Stimulated activated CD4-positive, alpha-beta T cell treated with anti-CD3 and anti-CD28 coated beads, Interleukin-4, amount 100 ng/mL, for 1 hour (primary cell): ENCODE results near the gene MFAP2.
"Not testable (repeated sequence)": the region's sequence is repeated elsewhere in the genome, so short reads cannot be mapped to it uniquely, and the experiment has no call there.

Experiments used
- DNase-seq: peaks from one replicate; pipeline ENCODE4 v3.0.0-alpha.2; 2020

MFAP2 gene

GRCh38 chr1:16958475-16958874 is 21.9 kb downstream of the MFAP2 start:
- no peak for DNase-seq

GRCh38 chr1:16957731-16958130 is 22.7 kb downstream of the MFAP2 start:
- no peak for DNase-seq

GRCh38 chr1:16956775-16957174 is 23.6 kb downstream of the MFAP2 start:
- no peak for DNase-seq

DNA sequence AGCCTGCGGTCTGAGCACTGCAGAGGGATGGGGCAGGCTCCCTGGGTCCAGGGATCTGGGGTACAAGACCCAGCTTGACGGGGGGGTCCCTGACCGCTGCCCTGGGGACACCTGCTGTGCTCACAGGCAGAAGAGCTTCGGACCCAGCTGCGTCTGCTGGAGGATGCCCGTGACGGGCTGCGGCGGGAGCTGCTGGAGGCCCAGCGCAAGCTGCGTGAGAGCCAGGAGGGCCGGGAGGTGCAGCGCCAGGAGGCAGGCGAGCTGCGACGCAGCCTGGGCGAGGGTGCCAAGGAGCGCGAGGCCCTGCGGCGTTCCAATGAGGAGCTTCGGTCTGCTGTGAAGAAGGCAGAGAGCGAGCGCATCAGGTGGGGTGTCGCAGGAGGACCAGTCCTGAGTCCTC is 25.2 kb downstream of the MFAP2 start:
- DNase-seq, result no peak

GRCh38 chr1:16954579-16954978 is 25.8 kb downstream of the MFAP2 start:
- no peak for DNase-seq

GRCh38 chr1:16952376-16952775 is 28.0 kb downstream of the MFAP2 start:
- not testable (repeated sequence) for DNase-seq

DNA sequence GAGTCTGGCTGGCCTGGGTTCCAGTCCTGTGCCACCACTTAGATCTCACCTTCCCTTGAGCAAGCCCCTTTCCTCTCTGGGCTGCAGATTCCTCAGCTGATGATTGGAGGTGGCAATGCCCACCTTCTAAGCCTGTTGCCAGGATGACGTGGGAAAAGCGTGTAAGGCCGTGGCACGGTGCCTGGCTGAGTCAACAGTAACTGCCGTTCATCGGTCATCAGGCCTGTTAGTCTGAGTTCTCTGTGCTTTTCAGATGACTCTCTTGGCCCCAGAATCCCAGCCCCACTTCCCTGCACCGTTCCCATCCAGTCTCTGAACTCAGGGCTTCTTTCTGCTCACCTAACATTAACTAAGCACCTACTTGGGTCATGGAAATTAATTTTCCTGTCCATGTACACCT is 31.4 kb downstream of the MFAP2 start:
- not testable (repeated sequence) for DNase-seq

DNA sequence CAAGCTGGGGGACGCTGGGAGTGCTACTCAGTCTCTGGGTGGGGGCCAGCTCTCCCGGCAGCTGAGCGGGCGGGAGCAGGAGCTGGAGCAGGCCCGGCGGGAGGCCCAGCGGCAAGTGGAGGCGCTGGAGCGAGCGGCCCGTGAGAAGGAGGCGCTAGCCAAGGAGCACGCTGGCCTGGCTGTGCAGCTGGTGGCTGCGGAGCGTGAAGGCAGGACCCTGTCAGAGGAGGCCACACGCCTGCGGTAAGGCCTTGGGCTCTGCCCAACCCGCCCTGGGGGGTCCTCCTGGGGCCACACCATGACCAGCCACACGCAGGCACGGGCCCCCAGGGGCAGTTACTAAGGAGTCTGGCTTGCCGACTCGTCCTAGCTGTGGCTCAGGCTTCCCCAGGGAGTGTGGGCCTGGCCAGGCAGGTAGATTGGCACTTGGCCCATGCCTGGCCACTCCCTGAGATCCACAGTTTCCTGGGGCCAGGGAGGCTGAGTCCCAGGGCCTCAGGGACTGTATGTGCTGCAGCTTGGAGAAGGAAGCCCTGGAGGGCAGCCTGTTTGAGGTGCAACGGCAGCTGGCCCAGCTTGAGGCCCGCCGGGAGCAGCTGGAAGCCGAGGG is 32.0 kb downstream of the MFAP2 start:
- DNase-seq, result not testable (repeated sequence)

DNA sequence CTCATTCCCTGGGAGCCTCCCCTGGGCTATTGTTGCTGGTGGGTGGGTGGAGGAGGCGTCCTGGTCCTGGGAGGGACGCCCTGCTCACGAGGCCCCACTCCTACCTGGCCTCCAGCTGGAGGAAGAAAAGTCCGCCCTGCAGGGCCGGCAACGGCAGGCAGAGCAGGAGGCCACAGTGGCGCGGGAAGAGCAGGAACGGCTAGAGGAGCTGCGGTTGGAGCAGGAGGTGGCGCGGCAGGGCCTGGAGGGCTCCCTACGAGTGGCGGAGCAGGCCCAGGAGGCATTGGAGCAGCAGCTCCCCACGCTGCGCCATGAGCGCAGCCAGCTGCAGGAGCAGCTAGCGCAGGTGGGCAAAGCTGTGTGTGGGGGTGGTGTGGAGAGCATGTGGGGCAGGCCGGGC is 33.8 kb downstream of the MFAP2 start:
- DNase-seq, result no peak

- DNase-seq, result not testable (repeated sequence)
Measured at GRCh38 chr1:16946185-16946584, 34.2 kb downstream of the MFAP2 start.

DNA sequence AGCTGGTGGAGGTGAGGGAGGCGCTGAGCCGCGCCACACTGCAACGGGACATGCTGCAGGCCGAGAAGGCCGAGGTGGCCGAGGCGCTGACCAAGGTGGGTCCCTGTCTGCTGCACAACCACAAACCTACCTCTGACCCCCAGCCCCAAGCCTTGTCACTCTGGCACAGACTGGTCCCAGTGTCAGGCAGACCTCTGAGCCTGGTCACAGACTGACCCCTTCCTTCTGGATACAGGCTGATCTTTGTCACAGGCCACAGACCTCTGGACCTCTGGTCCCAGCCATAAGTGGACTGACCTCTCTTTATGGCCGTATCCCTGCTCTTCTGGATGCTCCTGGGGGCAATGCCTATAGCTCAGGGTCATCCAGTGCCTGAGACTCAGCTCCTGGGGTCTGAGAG is 34.9 kb downstream of the MFAP2 start:
- DNase-seq, result not testable (repeated sequence)

- no peak for DNase-seq
Measured at GRCh38 chr1:16944038-16944437, 36.4 kb downstream of the MFAP2 start.

- not testable (repeated sequence) for DNase-seq
Measured at GRCh38 chr1:16939386-16940180, 40.8 kb downstream of the MFAP2 start.

GRCh38 chr1:16938351-16939321 is 41.8 kb downstream of the MFAP2 start:
- no peak for DNase-seq

GRCh38 chr1:16936580-16936979 is 43.8 kb downstream of the MFAP2 start:
- DNase-seq, result not testable (repeated sequence)

DNA sequence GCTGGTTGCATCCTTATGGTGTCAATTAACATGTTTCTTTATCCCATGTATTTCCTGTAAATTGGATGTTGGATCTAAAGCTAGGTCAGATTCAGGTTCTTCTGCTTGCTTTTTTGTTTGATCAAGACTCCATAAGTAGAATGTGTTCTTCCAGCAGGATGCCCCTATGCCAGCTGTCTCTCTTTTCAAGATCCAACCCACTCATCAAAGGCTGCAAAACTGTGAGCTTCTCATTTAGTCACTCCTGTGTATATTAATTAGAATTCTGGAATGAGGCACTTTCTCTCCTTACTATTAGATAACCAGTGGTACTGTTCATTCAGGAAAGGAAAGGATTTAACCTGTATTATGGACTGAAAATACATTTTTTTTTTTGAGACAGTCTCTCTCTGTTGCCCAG is 46.5 kb downstream of the MFAP2 start:
- not testable (repeated sequence) for DNase-seq

GRCh38 chr1:16931206-16931934 is 49.0 kb downstream of the MFAP2 start:
- DNase-seq, result not testable (repeated sequence)

DNA sequence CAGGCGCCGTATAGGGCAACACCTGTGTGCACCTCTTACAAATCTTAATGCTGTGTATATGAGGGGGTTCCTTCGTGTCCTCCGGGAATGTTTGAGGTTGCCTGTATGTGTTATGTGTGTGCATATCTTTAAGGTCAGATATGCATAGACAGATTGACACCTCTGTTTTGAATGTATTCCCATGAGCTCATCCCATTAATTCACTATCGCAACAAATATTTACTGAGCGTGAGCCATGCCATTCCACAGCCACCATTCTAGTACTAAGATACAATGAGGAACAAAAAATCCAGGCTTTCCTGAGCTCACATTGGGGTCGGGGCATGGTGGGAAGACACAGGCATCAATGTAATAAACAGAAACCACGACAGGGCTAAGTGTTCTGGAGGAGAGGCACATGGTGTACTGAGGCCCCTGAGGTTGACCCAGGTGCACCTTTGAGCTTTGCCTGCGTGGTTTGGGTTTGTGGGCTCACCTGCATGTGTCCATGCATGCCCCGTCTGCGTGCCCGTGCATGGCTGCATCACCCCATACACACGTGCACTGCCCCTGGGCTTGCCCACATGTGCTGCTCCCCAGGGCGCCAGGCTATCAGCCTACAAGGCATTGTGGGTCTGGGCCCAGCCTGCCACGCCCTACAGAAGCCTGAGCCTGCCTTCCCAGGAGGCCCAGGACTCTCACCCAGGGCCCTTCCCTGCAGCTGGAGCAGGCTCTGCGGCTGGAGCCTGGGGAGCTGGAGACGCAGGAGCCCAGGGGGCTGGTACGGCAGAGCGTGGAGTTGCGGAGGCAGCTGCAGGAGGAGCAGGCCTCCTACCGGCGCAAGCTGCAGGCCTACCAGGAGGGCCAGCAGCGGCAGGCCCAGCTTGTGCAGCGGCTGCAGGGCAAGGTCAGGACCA is 51.0 kb downstream of the MFAP2 start:
- DNase-seq, result not testable (repeated sequence)

- DNase-seq, result no peak
Measured at GRCh38 chr1:16927711-16928485, 52.5 kb downstream of the MFAP2 start.

GRCh38 chr1:16927256-16927655 is 53.2 kb downstream of the MFAP2 start:
- DNase-seq, result no peak
